Measurements from ENCODE around the gene IRAK2. TPM values are rescaled to one million over a fixed set of nuclear protein-coding genes. Genes with fewer than 3 reads are reported as not detected.

Gene IRAK2
- total and polyA plus RNA-seq, 3 donors from 2014 or later: 2.1 to 3.8 (median 3.7) TPM

DNA sequence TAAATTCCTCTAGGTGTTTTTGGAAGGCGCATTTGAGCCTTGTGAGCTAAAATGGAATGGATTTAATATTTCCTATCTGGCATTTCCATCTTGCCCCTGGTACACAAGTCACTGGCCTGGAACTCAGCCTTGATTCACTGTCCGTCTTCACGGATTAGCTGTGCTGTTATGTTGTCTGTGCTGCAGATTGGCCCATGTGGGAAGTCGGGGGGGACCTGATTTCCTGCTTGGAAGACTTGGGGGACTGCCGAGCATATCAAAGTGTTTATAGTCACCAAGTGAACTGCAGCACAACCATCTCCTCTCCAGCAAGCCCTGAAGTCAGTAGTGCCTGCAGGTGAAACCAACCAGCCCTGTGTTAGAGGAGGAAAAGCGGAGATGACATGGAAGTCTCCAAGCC, 115.9 kb downstream of the IRAK2 start:
- no peak overlapping the region for H3K4me3 ChIP-seq
- no peaks in the 10 kb centered on the region for H3K4me1 ChIP-seq
- DNase-seq: no peak
- H3K27ac ChIP-seq: no peak overlapping the region
- WGBS, 2 donors: 87 to 94% methylated on average over 6 of the region's 6 CpGs
- H3K36me3 ChIP-seq (ENCODE audit: low read depth, missing control alignments): no peaks in the 10 kb centered on the region
- no peaks in the 10 kb centered on the region for H3K9me3 ChIP-seq
- intact Hi-C loops (cut with DNase I; ENCODE audit: low total_unique reads): no loop called here
- TF ChIP-seq, protein P1, sequence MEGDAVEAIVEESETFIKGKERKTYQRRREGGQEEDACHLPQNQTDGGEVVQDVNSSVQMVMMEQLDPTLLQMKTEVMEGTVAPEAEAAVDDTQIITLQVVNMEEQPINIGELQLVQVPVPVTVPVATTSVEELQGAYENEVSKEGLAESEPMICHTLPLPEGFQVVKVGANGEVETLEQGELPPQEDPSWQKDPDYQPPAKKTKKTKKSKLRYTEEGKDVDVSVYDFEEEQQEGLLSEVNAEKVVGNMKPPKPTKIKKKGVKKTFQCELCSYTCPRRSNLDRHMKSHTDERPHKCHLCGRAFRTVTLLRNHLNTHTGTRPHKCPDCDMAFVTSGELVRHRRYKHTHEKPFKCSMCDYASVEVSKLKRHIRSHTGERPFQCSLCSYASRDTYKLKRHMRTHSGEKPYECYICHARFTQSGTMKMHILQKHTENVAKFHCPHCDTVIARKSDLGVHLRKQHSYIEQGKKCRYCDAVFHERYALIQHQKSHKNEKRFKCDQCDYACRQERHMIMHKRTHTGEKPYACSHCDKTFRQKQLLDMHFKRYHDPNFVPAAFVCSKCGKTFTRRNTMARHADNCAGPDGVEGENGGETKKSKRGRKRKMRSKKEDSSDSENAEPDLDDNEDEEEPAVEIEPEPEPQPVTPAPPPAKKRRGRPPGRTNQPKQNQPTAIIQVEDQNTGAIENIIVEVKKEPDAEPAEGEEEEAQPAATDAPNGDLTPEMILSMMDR (IDR thresholded peaks at IDR 0.05): no peak
- TF ChIP-seq POLR2A (IDR thresholded peaks at IDR 0.05): no peak
- H3K27me3 ChIP-seq: no peaks in the 10 kb centered on the region

DNA sequence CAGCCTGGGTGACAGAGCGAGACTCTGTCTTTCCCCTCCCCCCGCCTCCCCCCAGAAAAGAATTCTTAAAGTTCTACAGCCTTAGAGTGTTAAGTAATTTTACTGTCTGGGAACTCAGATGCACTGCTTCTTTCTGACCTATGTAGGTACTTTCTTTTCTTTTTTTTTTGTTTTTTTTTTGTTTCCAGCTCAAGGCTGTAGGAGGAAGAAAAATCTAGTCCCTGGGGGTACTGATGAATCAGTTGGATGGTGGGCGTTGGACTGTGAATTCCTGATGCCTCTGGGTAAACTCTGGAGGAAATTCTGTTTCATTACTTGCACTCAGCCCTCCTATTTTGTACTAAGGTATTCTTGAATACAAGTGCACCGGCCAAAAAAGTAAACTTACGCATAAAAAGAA, 117.2 kb downstream of the IRAK2 start:
- Histone ChIP-seq H3K4me3 (no peak overlapping the region), H3K9me3 (no peaks in the 10 kb centered on the region), H3K27me3 (no peaks in the 10 kb centered on the region), H3K27ac (no peak overlapping the region), H3K36me3 (ENCODE audit: low read depth, missing control alignments) (no peaks in the 10 kb centered on the region), H3K4me1 (no peaks in the 10 kb centered on the region)
- DNase-seq: no peak
- 73 to 85% methylated on average over 5 of the region's 5 CpGs for WGBS, 2 donors
- intact Hi-C loops (cut with DNase I; ENCODE audit: low total_unique reads): no loop called here
- TF ChIP-seq, protein P1 (IDR thresholded peaks at IDR 0.05): no peak
- TF ChIP-seq POLR2A (IDR thresholded peaks at IDR 0.05): no peak

DNA sequence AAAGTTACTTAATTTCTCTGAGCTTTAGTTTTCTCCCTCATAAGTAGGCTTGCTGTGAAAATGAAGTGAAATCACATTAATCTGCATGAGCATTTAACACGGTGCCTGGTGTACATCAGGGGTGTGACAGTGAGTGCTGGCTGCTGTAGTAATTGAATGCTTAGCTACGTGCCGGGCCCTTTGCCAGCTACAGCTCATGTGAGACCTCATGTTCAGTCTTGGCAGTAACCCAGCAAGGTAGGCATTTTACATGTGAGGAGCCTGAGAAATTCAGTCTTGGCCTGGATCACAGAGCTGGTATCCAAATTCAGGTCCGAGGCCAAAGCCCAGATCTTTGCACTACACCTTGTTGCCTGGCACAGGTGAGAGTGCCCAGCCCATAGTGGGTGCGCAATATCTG, 118.9 kb downstream of the IRAK2 start:
- DNase-seq: no peak
- Histone ChIP-seq H3K36me3 (ENCODE audit: low read depth, missing control alignments) (no peaks in the 10 kb centered on the region), H3K27ac (no peak overlapping the region)

DNA sequence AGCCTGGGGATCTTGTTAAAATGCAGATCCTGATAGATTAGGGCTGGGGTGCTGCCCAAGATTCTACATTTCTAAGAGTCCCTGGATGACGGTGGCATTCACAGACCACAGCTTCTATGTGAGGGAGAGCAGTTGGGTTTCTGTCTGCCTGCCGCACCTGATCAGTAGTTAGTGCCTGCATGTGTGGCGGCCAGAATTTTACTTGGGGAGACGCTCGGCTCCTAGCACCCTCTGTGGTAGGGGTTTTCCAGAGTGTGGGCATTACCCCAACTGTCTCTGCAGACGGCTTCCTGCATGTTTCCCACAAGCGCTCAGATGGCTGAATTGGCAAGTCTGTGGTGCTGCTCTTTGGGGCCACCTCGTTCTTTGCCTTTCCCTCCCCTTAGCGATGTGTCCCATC, 119.8 kb downstream of the IRAK2 start:
- no peak overlapping the region for H3K4me3 ChIP-seq
- intact Hi-C loops (cut with DNase I; ENCODE audit: low total_unique reads): no loop called here
- no peak overlapping the region for H3K27ac ChIP-seq
- H3K27me3 ChIP-seq: no peaks in the 10 kb centered on the region
- no peaks in the 10 kb centered on the region for H3K9me3 ChIP-seq
- TF ChIP-seq, protein P1 (IDR thresholded peaks at IDR 0.05): no peak
- no peak for TF ChIP-seq POLR2A (IDR thresholded peaks at IDR 0.05)
- H3K36me3 ChIP-seq (ENCODE audit: low read depth, missing control alignments): no peaks in the 10 kb centered on the region
- H3K4me1 ChIP-seq: no peaks in the 10 kb centered on the region
- WGBS, 2 donors: 88 to 90% methylated on average over 8 to 9 of the region's 9 CpGs
- no peak for DNase-seq

More for the DNA sequence above, 118.9 kb downstream of the IRAK2 start:
- Histone ChIP-seq H3K4me3 (no peak overlapping the region), H3K27me3 (no peaks in the 10 kb centered on the region), H3K9me3 (no peaks in the 10 kb centered on the region), H3K4me1 (no peaks in the 10 kb centered on the region)
- no peak for TF ChIP-seq POLR2A (IDR thresholded peaks at IDR 0.05)
- TF ChIP-seq, protein P1 (IDR thresholded peaks at IDR 0.05): no peak
- WGBS, 2 donors: 87 to 88% methylated on average over 3 to 5 of the region's 5 CpGs
- intact Hi-C loops (cut with DNase I; ENCODE audit: low total_unique reads): no loop called here

DNA sequence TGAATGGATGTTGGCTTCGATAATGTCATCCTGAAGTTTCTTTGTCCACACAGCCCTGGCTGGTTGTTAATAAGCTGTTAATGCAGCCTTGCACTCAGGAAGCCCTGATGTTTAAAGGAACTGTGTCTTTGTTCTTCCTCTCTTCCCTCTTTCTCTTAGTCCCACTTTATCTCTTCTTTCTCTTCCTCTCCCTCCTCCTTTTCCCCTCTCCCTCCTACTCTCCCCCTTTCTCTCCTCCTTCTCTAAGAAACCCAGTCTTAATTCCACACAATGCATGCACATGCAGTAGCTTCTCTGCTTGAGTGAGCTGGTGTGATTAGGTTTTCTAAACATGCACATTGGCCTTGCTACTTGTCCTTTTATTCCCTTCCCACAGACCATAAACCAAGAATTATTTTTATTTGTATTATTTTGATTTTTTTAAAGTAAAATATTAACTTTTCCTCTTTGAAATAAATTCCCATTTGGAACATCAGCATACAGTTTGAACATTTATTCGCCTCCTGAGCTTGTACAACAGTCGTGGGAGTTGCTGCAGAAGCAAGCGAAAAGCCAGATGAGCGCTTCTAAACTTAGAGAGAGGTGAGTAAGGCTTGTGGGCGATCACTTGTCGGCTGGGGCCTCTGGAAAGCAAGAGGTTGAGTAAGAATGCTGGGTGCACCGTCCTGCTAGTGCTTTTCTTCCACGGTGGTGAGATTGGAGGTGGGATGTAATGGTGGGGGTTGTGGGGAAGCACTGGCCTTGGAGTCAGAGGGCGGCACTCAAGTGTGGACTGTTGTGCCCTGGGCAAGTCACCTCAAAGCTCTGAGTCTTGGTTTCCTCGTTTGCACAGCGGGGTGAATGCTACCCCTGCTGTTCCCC, 120.8 kb downstream of the IRAK2 start:
- no peaks in the 10 kb centered on the region for H3K27me3 ChIP-seq
- H3K27ac ChIP-seq: no peak overlapping the region
- no peaks in the 10 kb centered on the region for H3K4me1 ChIP-seq
- no peaks in the 10 kb centered on the region for H3K9me3 ChIP-seq
- no peak for DNase-seq
- TF ChIP-seq POLR2A (IDR thresholded peaks at IDR 0.05): no peak
- TF ChIP-seq, protein P1 (IDR thresholded peaks at IDR 0.05): no peak
- WGBS, 2 donors: 80 to 86% methylated on average over 12 of the region's 12 CpGs
- no peak overlapping the region for H3K4me3 ChIP-seq
- intact Hi-C loops (cut with DNase I; ENCODE audit: low total_unique reads): no loop called here
- H3K36me3 ChIP-seq (ENCODE audit: low read depth, missing control alignments): no peaks in the 10 kb centered on the region
